Liver (tissue), 3 donors: ENCODE results near the gene HLA-DQB1.

Experiments used
- FOXA1 ChIP-seq: IDR thresholded peaks from 2 replicates; pipeline ENCODE4 v1.6.1; 2016; ENCODE audit warnings: antibody characterized with exemption
- GABPA ChIP-seq, 2 donors: IDR thresholded peaks in 1 of 2; conservative IDR thresholded peaks in 1 of 2; 2 replicates each; pipeline ENCODE4 v1.6.1; 2016; ENCODE audit warnings: antibody characterized with exemption in 2 of 2, mild to moderate bottlenecking in 1 of 2, moderate library complexity in 1 of 2
- NR2F2 ChIP-seq: IDR thresholded peaks from 2 replicates; pipeline ENCODE4 v1.6.1; 2016; ENCODE audit warnings: antibody characterized with exemption
- RXRA ChIP-seq, 2 donors: IDR thresholded peaks; 2 replicates each; pipeline ENCODE4 v1.6.1; 2017 to 2018; ENCODE audit warnings: antibody characterized with exemption in 2 of 2, mild to moderate bottlenecking in 1 of 2
- TF ChIP-seq, protein P1 (sequence below): fragments of 150-350 bp; IDR thresholded peaks from 2 replicates; pipeline ENCODE4 v1.5.1; 2017; ENCODE audit warnings: improper control_type of control experiment, low read depth, low read length; ENCODE audit not compliant: missing input control
- TF ChIP-seq, protein P2 (sequence below): IDR thresholded peaks from 2 replicates; pipeline ENCODE4 v1.6.1; 2016; ENCODE audit warnings: antibody characterized with exemption, mild to moderate bottlenecking
- TF ChIP-seq, protein P3 (sequence below): IDR thresholded peaks from 2 replicates; pipeline ENCODE4 v1.6.1; 2016; ENCODE audit warnings: antibody characterized with exemption
- donor health status: healthy.
- donor health status: healthy.

DNA sequence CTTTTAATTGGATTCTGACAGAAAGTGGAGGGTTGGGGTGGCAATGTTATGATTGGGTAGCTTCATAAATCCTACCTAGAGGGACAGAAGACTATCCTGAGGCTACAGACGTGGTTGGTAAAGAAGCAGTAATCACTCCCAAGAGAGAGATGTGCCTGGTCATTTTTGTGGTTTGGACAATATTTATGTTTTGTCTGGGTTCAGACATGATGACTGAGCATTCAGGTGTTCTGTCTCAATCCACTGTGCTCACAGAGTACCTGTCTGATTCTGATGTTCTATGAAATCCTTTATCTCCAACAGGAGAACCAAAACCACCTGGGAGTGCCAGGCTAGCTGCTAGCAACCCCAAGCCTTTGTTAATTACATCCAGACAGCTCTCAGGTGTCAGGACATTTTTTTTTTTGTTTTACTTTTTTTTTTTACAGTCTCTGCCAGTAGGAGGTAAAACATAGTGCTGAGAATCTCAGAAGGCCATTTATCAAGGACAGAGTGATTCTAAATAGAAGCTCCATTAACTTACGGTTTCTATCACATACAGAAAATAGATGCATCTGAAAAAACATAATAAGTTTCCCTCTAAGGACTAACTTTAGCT lies 30.8 kb downstream of the HLA-DQB1 start:
- TF ChIP-seq, protein P1, sequence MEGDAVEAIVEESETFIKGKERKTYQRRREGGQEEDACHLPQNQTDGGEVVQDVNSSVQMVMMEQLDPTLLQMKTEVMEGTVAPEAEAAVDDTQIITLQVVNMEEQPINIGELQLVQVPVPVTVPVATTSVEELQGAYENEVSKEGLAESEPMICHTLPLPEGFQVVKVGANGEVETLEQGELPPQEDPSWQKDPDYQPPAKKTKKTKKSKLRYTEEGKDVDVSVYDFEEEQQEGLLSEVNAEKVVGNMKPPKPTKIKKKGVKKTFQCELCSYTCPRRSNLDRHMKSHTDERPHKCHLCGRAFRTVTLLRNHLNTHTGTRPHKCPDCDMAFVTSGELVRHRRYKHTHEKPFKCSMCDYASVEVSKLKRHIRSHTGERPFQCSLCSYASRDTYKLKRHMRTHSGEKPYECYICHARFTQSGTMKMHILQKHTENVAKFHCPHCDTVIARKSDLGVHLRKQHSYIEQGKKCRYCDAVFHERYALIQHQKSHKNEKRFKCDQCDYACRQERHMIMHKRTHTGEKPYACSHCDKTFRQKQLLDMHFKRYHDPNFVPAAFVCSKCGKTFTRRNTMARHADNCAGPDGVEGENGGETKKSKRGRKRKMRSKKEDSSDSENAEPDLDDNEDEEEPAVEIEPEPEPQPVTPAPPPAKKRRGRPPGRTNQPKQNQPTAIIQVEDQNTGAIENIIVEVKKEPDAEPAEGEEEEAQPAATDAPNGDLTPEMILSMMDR = no peak
- TF ChIP-seq FOXA1 (no peak), NR2F2 (no peak), GABPA (IDR thresholded peaks at IDR 0.05 in 1 of 2, conservative IDR thresholded peaks at IDR 0.05 in 1 of 2) (no peak), RXRA (IDR thresholded peaks at IDR 0.05) (no peak)
- TF ChIP-seq, protein P2, sequence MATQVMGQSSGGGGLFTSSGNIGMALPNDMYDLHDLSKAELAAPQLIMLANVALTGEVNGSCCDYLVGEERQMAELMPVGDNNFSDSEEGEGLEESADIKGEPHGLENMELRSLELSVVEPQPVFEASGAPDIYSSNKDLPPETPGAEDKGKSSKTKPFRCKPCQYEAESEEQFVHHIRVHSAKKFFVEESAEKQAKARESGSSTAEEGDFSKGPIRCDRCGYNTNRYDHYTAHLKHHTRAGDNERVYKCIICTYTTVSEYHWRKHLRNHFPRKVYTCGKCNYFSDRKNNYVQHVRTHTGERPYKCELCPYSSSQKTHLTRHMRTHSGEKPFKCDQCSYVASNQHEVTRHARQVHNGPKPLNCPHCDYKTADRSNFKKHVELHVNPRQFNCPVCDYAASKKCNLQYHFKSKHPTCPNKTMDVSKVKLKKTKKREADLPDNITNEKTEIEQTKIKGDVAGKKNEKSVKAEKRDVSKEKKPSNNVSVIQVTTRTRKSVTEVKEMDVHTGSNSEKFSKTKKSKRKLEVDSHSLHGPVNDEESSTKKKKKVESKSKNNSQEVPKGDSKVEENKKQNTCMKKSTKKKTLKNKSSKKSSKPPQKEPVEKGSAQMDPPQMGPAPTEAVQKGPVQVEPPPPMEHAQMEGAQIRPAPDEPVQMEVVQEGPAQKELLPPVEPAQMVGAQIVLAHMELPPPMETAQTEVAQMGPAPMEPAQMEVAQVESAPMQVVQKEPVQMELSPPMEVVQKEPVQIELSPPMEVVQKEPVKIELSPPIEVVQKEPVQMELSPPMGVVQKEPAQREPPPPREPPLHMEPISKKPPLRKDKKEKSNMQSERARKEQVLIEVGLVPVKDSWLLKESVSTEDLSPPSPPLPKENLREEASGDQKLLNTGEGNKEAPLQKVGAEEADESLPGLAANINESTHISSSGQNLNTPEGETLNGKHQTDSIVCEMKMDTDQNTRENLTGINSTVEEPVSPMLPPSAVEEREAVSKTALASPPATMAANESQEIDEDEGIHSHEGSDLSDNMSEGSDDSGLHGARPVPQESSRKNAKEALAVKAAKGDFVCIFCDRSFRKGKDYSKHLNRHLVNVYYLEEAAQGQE = no peak
- TF ChIP-seq, protein P3, sequence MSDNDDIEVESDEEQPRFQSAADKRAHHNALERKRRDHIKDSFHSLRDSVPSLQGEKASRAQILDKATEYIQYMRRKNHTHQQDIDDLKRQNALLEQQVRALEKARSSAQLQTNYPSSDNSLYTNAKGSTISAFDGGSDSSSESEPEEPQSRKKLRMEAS = no peak
